HEK293 (cell line): ENCODE measurements around the gene GTF3C1.

Experiments used
- CTCF ChIP-seq: fragments of 450-650 bp; formaldehyde crosslinking; IDR thresholded peaks from 2 replicates; pipeline ENCODE4 v1.5.1; 2016; ENCODE audit warnings: missing biosample characterization, missing genetic modification characterization
- ZNF335 ChIP-seq: fragments of 450-650 bp; formaldehyde crosslinking; conservative IDR thresholded peaks from 2 replicates; pipeline ENCODE4 v1.5.1; 2016; ENCODE audit warnings: missing biosample characterization, missing genetic modification characterization
- ZNF362 ChIP-seq: fragments of 450-650 bp; formaldehyde crosslinking; IDR thresholded peaks from 2 replicates; pipeline ENCODE4 v1.5.1; 2016; ENCODE audit warnings: missing biosample characterization, missing genetic modification characterization
- ZNF37A ChIP-seq: fragments of 450-650 bp; IDR thresholded peaks from 2 replicates; pipeline ENCODE4 v1.5.1; 2018; ENCODE audit warnings: missing biosample characterization, missing genetic modification characterization
- ZNF426 ChIP-seq: fragments of 450-650 bp; formaldehyde crosslinking; IDR thresholded peaks from 2 replicates; pipeline ENCODE4 v1.5.1; 2017; ENCODE audit warnings: missing biosample characterization, missing genetic modification characterization, mild to moderate bottlenecking, inconsistent platforms, moderate library complexity
- ZNF629 ChIP-seq: fragments of 450-650 bp; formaldehyde crosslinking; IDR thresholded peaks from 2 replicates; pipeline ENCODE4 v1.5.1; 2017; ENCODE audit warnings: missing biosample characterization, missing genetic modification characterization
- ZNF677 ChIP-seq: fragments of 450-650 bp; IDR thresholded peaks from 2 replicates; pipeline ENCODE4 v1.5.0; 2018; ENCODE audit warnings: missing biosample characterization, mild to moderate bottlenecking, missing genetic modification characterization, moderate library complexity
- ZNF707 ChIP-seq: fragments of 450-650 bp; formaldehyde crosslinking; IDR thresholded peaks from 2 replicates; pipeline ENCODE4 v1.5.1; 2016; ENCODE audit warnings: missing biosample characterization, missing genetic modification characterization
- TF ChIP-seq, protein P1 (sequence below): fragments of 450-650 bp; formaldehyde crosslinking; IDR thresholded peaks from 2 replicates; pipeline ENCODE4 v1.5.1; 2017; ENCODE audit warnings: missing biosample characterization, missing genetic modification characterization
- TF ChIP-seq, protein P2 (sequence below): fragments of 450-650 bp; formaldehyde crosslinking; IDR thresholded peaks from 2 replicates; pipeline ENCODE4 v1.5.1; 2016; ENCODE audit warnings: missing biosample characterization, missing genetic modification characterization

GRCh38 chr16:27498031-27498825 lies 51.5 kb downstream of the GTF3C1 start:
- TF ChIP-seq ZNF426 (no peak), CTCF (no peak), ZNF335 (tag by site-specific recombination) (no peak), ZNF629 (tag by site-specific recombination) (no peak), ZNF677 (no peak), ZNF707 (no peak), ZNF37A (tag by site-specific recombination) (no peak), ZNF362 (tag by site-specific recombination) (no peak)
- TF ChIP-seq, protein P1, sequence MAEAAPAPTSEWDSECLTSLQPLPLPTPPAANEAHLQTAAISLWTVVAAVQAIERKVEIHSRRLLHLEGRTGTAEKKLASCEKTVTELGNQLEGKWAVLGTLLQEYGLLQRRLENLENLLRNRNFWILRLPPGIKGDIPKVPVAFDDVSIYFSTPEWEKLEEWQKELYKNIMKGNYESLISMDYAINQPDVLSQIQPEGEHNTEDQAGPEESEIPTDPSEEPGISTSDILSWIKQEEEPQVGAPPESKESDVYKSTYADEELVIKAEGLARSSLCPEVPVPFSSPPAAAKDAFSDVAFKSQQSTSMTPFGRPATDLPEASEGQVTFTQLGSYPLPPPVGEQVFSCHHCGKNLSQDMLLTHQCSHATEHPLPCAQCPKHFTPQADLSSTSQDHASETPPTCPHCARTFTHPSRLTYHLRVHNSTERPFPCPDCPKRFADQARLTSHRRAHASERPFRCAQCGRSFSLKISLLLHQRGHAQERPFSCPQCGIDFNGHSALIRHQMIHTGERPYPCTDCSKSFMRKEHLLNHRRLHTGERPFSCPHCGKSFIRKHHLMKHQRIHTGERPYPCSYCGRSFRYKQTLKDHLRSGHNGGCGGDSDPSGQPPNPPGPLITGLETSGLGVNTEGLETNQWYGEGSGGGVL = no peak
- TF ChIP-seq, protein P2, sequence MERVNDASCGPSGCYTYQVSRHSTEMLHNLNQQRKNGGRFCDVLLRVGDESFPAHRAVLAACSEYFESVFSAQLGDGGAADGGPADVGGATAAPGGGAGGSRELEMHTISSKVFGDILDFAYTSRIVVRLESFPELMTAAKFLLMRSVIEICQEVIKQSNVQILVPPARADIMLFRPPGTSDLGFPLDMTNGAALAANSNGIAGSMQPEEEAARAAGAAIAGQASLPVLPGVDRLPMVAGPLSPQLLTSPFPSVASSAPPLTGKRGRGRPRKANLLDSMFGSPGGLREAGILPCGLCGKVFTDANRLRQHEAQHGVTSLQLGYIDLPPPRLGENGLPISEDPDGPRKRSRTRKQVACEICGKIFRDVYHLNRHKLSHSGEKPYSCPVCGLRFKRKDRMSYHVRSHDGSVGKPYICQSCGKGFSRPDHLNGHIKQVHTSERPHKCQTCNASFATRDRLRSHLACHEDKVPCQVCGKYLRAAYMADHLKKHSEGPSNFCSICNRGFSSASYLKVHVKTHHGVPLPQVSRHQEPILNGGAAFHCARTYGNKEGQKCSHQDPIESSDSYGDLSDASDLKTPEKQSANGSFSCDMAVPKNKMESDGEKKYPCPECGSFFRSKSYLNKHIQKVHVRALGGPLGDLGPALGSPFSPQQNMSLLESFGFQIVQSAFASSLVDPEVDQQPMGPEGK (tag by site-specific recombination) = no peak
